HG03571 (cell line): ENCODE data around the gene ZNF785.
"Not testable (repeated sequence)": the region's sequence is repeated elsewhere in the genome, so short reads cannot be mapped to it uniquely, and the experiment has no call there.

Experiments used
- ATAC-seq: cut with Tn5 transposase; IDR thresholded peaks from one replicate; pipeline ENCODE4 v1.9.1; 2021; ENCODE audit not compliant: unreplicated experiment

The ZNF785 gene

GRCh38 chr16:30585400-30586191 lies at the start of gene ZNF785:
ZNF785 (minus strand) TSS chr16:30585697; CDS start chr16:30585611, 86 bp downstream.
- peak; percentile 84 for ATAC-seq

- no peak for ATAC-seq
Observed at GRCh38 chr16:30633526-30633925, 48.0 kb upstream of the ZNF785 start.

- ATAC-seq = not testable (repeated sequence)
Observed at GRCh38 chr16:30632454-30632853, 47.0 kb upstream of the ZNF785 start.

- no peak for ATAC-seq
Observed at GRCh38 chr16:30628628-30629540, 43.4 kb upstream of the ZNF785 start.

- no peak for ATAC-seq
Observed at GRCh38 chr16:30626236-30626635, 40.7 kb upstream of the ZNF785 start.

- ATAC-seq = no peak
Observed at GRCh38 chr16:30623536-30624283, 38.2 kb upstream of the ZNF785 start.

GRCh38 chr16:30622455-30623032 lies 37.0 kb upstream of the ZNF785 start:
- no peak for ATAC-seq

GRCh38 chr16:30621765-30622164 lies 36.3 kb upstream of the ZNF785 start:
- ATAC-seq = no peak

GRCh38 chr16:30620169-30620568 lies 34.7 kb upstream of the ZNF785 start:
- no peak for ATAC-seq

- ATAC-seq = no peak
Observed at GRCh38 chr16:30619638-30620037, 34.1 kb upstream of the ZNF785 start.

- ATAC-seq = no peak
Observed at GRCh38 chr16:30619202-30619601, 33.7 kb upstream of the ZNF785 start.

GRCh38 chr16:30615358-30616091 lies 30.0 kb upstream of the ZNF785 start:
- no peak for ATAC-seq

GRCh38 chr16:30609926-30610839 lies 24.7 kb upstream of the ZNF785 start, which contains the start of gene ZNF689:
ZNF689 (minus strand) TSS chr16:30610389; CDS start chr16:30610041, 348 bp downstream.
- peak; percentile 82 for ATAC-seq

- peak; percentile 7 for ATAC-seq
Observed at GRCh38 chr16:30609002-30609925, 23.8 kb upstream of the ZNF785 start.

GRCh38 chr16:30606004-30606403 lies 20.5 kb upstream of the ZNF785 start:
- ATAC-seq = no peak

- no peak for ATAC-seq
Observed at GRCh38 chr16:30605158-30605557, 19.7 kb upstream of the ZNF785 start.

- no peak for ATAC-seq
Observed at GRCh38 chr16:30604316-30604947, 18.9 kb upstream of the ZNF785 start.
